Stimulated activated CD4-positive, alpha-beta T cell treated with anti-CD3 and anti-CD28 coated beads, Interleukin-15, amount 100 ng/mL, for 24 hours (primary cell): ENCODE data around the gene TOR2A.
"Not testable (repeated sequence)": the region's sequence is repeated elsewhere in the genome, so short reads cannot be mapped to it uniquely, and the experiment has no call there.

Experiments used
- DNase-seq: peaks from one replicate; pipeline ENCODE4 v3.0.0-alpha.2; 2020

TOR2A gene

DNA sequence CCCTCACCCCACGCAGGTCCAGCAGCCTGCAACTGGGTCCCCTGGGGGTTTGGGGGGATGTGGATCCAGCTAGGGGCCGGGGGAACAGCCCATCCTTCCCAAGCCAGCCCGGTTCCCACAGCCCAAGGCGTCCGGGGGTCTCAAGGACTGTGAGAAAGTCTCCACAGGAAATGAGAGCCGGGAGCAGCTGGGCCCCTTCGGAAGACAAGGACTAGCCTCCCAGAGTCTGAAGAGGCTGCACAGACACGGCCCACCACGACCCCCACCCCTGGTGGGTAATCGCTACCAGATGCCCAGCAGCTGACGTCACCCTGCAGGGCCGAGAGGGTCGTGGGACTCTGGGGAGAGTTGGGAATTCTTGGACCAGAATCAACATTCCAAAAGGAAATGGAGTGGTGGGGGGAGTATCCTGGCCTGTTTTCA lies 32.8 kb upstream of the TOR2A start:
- DNase-seq = no peak

DNA sequence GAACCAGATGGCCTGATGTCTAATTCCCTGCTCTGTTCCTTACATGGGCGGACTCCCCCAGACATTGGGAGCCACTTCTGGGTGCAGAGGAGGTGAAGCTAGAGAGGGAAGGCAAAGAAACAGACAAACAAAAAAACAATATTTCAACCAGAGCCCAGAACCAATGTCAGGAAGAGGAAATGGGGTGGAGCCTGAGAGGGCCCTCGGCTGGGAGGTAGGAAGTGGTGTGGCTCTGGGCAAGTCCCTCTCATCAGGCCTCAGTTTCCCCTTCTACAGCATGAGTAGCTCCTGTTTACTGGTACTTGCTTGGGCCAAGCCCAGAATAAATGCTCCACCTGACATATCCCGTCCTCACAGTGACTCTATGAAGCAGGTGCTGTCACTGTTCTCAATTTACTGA lies 32.3 kb upstream of the TOR2A start:
- DNase-seq = no peak

DNA sequence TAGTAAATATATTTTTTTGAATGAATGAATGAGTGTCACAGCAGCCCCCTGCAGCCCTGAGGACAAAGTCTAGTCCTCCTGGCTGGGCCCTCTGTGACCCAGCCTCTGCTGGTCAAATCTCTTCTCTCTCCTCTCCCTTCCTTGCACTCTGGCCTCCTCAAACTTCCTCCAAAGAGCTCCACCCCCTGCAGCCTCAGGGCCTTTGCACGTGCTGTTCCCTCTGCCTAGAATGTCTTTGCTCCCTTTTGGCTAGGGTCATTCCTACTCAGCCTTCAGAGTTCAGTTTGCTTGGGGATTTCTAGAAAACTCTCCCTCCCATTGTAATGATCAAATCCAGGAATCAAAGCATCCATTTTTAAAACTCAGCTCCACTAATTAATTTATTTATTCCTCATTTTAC lies 30.3 kb upstream of the TOR2A start:
- DNase-seq = no peak

GRCh38 chr9:127763918-127764384 lies 28.9 kb upstream of the TOR2A start:
- DNase-seq = peak; percentile 48

DNA sequence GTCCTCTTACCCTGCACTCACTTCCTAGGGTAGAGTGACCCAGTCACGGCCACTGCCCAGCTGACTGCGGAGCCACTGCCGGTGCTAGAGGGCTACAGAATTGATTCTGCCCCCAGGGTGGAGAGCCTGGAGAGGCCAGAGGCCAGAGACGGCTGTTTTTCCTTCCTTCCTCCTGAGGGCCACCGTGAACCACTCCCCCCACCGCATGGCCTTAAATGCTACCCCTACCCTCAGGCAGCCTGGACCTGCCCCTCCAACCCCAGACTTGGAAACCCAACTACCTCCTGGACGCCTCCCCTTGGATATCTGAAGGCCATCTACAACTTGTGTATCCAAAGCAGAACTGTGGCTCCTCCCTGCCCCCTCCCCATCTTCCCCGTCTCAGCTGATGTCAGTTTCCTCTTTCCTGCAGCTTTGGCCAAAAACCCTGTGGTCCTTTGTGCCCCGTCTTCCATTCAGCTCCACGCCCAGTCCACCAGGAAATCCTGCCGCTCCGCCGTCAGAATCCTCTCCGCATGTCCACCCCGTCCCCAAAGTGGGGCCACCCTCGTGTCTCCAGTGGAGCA lies 27.1 kb upstream of the TOR2A start:
- DNase-seq = no peak

GRCh38 chr9:127761491-127761956 lies 26.4 kb upstream of the TOR2A start:
- no peak for DNase-seq

DNA sequence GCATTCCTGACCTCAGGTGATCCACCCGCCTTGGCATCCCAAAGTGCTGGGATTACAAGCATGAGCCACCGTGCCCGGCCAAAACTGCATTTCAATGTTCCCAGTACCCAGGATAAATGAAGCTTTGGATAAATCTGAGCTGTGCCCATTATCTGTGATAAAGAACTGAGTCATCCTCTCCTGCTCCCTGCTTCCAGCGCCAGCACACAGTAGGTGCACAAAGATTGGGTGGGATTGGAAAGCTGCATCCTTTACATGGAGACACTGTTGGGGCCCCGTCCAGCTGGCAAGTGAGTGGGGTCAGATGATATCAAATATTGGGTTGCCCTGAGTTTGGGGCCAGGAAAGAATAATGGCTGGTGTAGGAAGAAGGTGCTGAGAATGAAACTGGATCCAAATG lies 26.0 kb upstream of the TOR2A start:
- no peak for DNase-seq

DNA sequence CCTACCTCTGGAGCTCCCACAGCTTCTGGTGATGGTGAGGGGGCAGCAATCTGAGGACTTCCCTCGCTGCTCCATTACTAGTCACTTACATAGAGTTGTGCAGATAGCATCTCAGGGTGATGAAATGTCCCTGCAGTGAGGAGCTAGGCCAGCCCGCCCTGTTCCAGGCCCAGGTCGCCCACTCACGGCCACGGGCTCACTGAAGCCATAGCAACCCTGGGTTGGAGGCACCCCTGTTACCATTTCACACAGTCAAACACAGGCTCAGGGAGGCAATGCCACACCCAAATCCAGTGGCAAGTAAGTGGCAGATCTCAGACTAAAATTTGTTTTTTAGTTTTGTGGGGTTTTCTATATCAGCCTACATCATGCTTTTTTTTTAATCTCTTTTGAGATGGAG lies 23.7 kb upstream of the TOR2A start:
- DNase-seq = no peak

DNA sequence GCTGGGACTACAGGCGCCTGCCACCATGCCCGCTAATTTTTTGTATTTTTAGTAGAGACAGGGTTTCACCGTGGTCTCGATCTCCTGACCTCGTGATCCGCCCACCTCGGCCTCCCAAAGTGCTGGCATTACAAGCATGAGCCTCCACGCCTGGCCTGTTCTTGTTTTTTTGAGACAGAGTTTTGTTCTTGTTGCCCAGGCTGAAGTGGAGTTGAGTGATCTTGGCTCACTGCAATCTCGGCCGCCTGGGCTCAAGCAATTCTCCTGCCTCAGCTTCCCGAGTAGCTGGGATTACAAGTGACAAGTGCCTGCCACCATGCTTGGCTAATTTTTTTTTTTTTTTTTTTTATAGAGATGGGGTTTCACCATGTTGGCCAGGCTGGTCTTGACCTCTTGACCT lies 21.7 kb upstream of the TOR2A start:
- DNase-seq = not testable (repeated sequence)

DNA sequence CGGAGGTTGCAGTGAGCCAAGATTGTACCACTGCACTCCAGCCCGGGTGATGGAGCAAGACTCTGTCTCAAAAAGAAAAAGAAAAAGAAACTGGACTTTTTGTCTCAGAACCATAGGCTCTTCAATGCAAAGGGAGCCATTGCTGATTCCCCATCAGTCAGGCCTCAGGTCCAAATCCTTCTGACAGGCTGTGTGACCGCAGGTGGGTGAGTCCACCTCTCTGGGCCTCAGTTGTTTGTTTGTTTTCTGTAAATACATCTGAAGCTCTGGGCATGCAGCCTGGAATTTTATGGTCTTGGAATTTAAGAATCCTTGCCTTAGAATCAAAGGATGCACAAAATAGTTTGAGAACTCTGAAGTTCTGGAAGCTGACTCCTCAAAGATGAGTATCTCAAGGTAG lies 21.1 kb upstream of the TOR2A start:
- no peak for DNase-seq

DNA sequence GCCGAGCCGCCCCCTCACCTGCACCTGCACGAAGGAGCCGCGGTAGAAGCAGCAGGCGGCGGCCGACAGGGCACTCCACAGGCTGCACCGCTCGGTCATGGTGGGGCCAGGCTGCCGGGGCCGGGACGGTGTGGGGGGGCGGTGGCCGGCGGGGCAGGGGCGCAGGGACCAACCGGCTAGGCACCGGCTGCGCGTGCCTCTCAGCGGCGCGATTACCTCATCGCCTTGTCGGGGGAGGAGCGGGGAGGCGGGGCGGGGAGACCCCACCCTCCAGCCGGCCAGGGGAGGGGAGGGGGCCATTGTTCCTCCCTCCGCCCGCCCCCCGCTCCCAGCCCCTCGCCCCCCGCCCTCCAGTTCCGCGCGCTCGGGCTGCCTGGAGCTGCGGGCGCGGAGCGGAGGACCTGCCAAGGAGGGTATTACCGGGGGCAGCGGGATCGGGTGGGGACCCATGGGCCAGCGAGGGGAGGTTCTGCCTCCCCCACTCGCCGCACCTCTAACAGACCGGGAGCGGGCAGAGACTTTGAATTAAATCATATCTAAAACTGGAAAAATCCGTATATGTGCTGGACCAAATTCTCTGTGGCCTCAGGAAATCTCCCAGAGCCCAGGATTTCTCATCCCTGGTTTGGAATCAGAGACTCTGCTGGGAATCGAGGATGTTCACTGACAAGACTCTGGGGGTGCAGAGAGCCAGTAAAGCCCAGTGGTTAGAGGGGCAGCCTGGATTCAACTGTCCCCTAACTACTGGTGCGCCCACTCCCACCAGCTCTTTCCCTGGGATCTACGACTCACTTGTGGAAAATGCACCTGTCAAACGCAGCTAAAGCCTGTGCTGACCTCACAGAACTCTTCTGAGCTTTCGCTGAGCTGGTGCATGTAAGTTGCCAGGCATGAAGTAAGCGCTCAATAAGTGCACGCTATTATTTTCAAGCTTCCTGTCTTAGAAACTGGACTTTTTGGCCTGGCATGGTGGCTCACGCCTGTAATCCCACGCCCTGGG lies 20.3 kb upstream of the TOR2A start:
- DNase-seq = no peak

DNA sequence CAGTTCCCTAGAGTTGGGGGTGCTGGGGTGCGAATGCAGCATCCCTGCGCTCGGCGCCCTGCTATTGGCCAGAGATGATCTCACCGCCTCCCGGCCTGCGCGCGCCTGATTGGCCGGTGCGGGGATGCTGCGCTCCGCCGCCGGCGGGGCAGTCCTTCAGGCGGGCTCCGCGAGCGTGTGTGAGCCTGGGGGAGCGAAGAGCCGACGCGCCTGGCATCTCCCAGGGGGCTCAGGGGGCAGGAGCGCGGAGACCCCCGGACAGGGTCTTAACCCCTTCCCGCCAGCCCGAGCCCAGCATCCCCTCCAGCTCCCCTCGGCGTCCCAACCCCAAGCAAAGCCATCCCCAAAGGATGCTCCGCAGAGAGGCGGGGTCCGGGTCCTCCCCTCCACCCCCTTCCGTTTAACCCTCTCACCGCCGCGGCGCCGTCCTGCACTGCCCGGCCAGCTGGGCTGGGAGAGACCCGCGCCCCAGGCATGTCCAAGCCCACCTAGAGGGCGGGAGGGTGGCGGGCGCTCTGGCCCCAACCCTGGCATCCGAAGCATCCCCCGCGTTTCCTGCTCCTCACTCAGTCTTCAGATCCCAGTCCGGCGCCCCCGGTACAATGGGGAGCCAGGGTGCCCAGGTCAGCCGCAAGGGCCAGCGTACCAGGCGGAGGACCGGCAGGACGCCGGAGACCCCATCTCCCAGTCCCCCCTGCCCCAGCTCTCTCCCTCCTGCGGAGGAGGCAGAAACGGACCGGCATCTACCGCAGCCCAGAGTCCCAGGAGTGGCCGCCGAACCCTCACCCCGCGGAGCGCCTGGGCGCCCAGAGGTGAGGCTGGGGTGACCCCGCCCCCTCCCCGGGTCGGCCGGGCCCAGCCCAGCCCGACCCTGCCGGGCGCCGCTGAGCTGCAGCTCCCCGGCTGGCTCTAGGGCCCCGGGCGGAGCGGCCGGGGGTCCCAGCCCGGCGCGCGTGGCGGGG lies 19.3 kb upstream of the TOR2A start:
- DNase-seq = no peak

GRCh38 chr9:127753622-127754021 lies 18.5 kb upstream of the TOR2A start:
- DNase-seq = no peak

DNA sequence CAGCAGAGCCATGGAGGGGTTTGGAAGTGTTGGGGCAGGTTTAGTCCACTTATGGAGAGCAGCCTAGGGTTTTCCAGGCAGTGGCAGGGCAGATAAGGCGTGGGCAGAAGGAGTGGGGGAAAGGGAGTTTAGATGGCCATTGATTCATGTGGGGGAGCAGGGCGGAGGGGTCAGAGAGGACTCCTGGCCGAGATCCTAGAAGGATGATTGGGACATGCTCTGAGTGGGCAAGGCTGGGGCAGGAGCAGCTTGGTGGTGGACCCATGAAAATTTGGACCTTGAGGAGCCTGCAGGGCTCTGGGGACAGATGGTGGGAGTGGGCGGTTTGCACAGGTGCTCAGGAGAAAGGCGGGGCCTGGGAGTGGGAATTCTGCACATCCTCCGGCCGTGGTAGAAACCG lies 18.1 kb upstream of the TOR2A start:
- DNase-seq = no peak

GRCh38 chr9:127751269-127752054 lies 16.4 kb upstream of the TOR2A start:
- DNase-seq = no peak

DNA sequence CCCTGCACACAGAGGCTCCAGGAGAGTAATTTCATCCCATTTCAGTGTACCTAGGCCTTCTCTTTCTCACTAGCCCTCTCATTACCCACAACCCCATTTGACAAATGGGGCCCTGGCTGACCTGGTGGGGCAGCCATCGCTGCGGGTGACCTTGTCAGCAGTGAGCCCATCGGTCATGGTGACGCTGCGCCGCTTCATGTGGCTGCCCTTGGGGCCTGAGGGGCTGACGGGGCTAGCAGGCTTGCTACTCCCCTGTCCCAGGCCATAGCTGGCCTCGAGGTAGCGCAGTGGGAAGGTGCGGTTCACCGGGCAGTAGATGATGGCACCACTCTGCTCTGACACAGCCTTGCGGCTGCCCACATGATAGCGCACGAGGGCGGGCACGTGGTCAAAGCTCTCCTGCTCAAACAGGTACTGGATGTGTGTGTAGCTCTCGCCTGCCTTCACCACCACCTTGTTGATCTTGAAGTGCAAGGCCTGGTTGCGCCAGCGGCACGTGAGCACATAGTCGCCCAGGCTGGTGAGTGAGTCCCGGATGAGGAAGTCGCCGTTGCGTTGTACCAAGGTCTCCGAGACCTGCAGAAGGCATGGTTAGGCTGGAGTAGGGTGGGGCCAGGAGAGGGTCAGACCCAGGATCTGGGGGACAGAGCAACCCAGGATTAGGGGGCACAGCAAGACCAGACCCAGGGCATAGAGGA lies 14.1 kb upstream of the TOR2A start:
- no peak for DNase-seq

GRCh38 chr9:127746959-127747569 lies 12.0 kb upstream of the TOR2A start:
- peak; percentile 20 for DNase-seq

- DNase-seq = no peak
These were observed 9.5 kb upstream of the TOR2A start for GRCh38 chr9:127744398-127745110.

DNA sequence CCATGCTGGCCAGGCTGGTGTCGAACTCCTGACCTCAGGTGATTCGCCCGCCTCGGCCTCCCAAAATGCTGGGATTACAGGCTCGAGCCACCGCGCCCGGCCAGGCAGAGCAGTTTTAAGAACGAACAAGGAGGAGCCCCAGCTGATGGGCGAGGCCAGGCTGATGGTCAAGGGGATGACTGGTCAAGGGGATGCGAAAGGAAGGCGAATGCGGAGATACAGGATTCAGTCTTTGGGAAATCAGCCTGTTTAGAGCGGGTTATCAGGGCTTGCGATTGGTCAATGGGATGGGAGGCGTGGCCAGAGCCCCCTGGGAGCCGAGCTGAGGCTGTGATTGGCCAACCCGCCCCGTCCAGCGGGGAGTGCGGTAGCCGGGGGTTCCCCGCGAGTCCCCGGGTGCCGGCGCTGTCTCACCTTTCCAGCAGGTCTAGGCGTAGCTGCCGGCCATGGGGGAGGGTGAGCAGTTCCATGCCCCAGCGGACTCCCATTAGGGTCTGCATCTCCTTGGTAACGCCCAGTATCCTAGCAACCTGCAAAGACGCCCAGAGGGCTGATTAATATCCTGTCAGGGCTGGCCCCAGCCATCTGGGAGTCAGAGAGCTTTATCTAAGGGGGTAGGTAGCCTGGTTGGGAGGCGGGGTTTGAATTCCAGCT lies 7.5 kb upstream of the TOR2A start:
- DNase-seq = no peak
